C4-2B (cell line): ENCODE measurements around the gene PTPRCAP.

Experiments
- ZFX ChIP-seq: fragments of 450-650 bp; IDR thresholded peaks from 2 replicates; pipeline ENCODE4 v1.6.1; 2017
- TF ChIP-seq, protein P1 (sequence below): fragments of 450-650 bp; conservative IDR thresholded peaks from 2 replicates; pipeline ENCODE4 v1.5.1; 2017; ENCODE audit warnings: mild to moderate bottlenecking

DNA sequence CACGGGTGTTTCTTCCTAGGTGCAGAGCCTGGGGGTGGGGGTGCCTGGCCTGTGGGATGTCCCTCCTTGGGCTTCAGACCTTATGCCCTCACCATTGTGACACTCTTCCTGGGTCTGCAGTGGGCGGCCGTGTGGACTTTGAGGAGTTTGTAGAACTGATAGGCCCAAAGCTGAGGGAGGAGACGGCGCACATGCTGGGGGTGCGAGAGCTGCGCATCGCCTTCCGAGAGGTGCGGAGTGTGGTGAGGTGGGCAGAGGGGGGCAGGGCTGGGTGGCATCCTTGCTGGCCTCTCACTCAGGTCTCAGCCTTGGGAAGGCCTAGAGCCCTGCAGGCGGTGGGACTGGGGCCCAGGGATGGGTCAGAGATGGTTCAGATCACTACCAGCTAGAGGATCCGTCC lies 20.0 kb upstream of the PTPRCAP start:
- TF ChIP-seq, protein P1, sequence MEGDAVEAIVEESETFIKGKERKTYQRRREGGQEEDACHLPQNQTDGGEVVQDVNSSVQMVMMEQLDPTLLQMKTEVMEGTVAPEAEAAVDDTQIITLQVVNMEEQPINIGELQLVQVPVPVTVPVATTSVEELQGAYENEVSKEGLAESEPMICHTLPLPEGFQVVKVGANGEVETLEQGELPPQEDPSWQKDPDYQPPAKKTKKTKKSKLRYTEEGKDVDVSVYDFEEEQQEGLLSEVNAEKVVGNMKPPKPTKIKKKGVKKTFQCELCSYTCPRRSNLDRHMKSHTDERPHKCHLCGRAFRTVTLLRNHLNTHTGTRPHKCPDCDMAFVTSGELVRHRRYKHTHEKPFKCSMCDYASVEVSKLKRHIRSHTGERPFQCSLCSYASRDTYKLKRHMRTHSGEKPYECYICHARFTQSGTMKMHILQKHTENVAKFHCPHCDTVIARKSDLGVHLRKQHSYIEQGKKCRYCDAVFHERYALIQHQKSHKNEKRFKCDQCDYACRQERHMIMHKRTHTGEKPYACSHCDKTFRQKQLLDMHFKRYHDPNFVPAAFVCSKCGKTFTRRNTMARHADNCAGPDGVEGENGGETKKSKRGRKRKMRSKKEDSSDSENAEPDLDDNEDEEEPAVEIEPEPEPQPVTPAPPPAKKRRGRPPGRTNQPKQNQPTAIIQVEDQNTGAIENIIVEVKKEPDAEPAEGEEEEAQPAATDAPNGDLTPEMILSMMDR: no peak
- no peak for TF ChIP-seq ZFX
